T47D (cell line): ENCODE results near the gene GUCY1A1.

Experiments
- DNase-seq, 2 experiments: peaks; one replicate each; pipeline versions ENCODE4 v3.0.0 to v3.0.0-alpha.2; 2011 to 2012; ENCODE audit warnings: low read depth in 1 of 2, low spot score in 1 of 2
- JUND ChIP-seq: IDR thresholded peaks from 2 replicates; pipeline ENCODE4 v1.6.1; 2012; ENCODE audit warnings: low read depth
- in situ Hi-C: cut with HindIII; loops from 2 replicates; pipeline ENCODE4 v1.10.0; 2016; ENCODE audit warnings: low sequenced_read_pairs, low pct_unique_long_range_greater_than_20kb

GUCY1A1 gene

GRCh38 chr4:155706147-155706546 lies 39.5 kb downstream of the GUCY1A1 start:
- in situ Hi-C loops = no loop called here
- TF ChIP-seq JUND = no peak
- DNase-seq = no peak

GRCh38 chr4:155707251-155707650 lies 40.6 kb downstream of the GUCY1A1 start:
- DNase-seq = no peak
- in situ Hi-C loops = no loop called here
- no peak for TF ChIP-seq JUND

DNA sequence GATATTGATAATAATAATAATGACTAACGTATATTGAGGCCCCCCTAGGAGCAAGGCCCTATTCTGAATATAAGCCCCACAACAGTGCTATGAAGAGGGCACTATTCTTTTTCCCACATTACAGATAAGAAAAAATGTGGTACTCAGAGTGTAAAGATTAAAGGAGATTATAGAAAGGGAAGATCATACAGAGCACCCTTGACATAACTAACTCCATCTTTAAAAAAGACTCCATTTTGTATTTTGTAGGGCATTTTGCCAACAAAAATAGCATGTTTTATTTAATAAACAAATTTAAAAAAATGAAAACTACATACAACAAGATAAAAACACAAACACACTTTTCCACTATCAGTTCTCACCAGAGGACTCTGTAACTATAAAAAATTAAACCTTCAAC lies 42.1 kb downstream of the GUCY1A1 start:
- no peak for DNase-seq
- no peak for TF ChIP-seq JUND
- in situ Hi-C loops = no loop called here

DNA sequence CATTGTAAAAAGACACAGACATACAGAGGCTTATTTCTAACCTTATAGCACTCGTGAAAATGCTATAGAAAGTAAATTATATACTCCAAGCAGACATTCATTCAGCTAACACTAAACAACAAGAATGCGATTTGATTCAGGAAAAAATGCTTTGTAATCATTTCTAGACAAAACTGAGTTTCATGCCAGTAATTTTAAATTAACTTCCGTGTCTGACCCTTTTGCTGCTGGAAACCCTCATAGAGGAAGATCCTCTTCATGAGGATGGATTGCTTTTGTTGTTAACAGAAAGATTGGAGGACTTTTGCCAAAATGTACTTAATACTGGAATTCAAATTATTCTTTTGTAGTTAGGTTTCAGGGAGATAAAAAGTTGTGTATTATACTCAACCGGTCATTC lies 43.3 kb downstream of the GUCY1A1 start:
- no peak for TF ChIP-seq JUND
- in situ Hi-C loops = no loop called here
- DNase-seq = no peak

DNA sequence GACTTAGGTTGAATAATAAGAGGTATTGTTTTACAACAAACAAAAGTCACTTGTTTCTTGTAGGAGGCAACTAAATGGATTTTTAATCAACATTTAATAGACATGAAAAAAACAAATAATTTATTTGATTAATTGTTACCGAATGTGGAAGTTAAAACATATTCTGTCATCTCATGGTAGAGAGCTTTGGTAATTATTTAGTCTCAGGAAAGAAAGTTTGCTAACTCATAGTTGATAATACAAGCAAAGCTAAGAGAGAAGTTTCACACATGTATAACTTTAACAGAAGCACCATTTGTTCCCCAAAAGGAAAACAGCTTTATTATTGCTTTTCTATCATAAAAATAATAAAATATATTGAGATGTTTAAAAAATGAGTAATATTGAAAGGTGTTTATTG lies 44.9 kb downstream of the GUCY1A1 start:
- DNase-seq = no peak
- in situ Hi-C loops = no loop called here
- no peak for TF ChIP-seq JUND

DNA sequence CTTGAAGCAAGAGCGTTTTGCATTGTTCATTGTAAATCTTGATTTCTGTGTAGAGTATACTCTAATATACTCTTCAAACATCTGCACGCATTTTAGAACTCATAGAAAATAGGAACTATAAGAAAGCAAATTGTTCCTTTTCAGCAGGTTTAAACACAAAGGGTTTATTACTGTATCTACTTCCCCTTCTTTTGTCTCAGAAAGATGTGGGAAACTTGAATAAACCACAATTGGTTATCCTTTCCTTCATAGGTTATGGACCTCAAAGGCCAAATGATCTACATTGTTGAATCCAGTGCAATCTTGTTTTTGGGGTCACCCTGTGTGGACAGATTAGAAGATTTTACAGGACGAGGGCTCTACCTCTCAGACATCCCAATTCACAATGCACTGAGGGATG lies 46.2 kb downstream of the GUCY1A1 start:
- in situ Hi-C loops = no loop called here
- TF ChIP-seq JUND = no peak
- DNase-seq = no peak

- DNase-seq = no peak
- in situ Hi-C loops = no loop called here
- no peak for TF ChIP-seq JUND
These were observed 47.3 kb downstream of the GUCY1A1 start for GRCh38 chr4:155713911-155714310.

GRCh38 chr4:155722336-155722735 lies 55.7 kb downstream of the GUCY1A1 start:
- no peak for TF ChIP-seq JUND
- DNase-seq = no peak
- in situ Hi-C loops = no loop called here

- in situ Hi-C loops = no loop called here
- no peak for TF ChIP-seq JUND
- no peak for DNase-seq
These were observed 56.3 kb downstream of the GUCY1A1 start for GRCh38 chr4:155722816-155723499.

- TF ChIP-seq JUND = no peak
- in situ Hi-C loops = no loop called here
- DNase-seq = no peak
These were observed 58.1 kb downstream of the GUCY1A1 start for GRCh38 chr4:155724731-155725130.

- no peak for TF ChIP-seq JUND
- DNase-seq = no peak
- in situ Hi-C loops = no loop called here
These were observed 67.4 kb downstream of the GUCY1A1 start for GRCh38 chr4:155734065-155734464.

GRCh38 chr4:155734951-155735350 lies 68.3 kb downstream of the GUCY1A1 start:
- no peak for DNase-seq
- in situ Hi-C loops = no loop called here
- no peak for TF ChIP-seq JUND

DNA sequence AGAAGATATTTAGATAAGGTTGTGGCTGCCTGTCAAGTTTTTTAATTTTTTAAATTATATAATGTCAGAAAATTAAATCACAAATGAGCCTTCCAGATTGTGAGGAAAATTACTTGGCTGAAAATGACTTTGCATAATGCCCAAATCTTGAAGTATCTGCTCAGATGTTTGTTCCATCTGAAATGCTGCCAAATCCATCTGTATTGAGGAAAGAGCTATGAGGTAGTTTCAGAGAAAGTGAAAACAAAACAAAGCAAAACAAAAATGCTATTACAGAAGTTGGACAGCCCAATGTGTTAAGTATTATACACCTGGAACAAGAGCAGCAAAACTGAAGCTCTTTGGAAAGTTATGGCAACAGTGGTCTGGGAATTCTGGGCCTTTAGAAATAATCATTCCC lies 68.8 kb downstream of the GUCY1A1 start:
- in situ Hi-C loops = no loop called here
- no peak for TF ChIP-seq JUND
- no peak for DNase-seq

- in situ Hi-C loops = no loop called here
- DNase-seq = no peak
- TF ChIP-seq JUND = no peak
These were observed 71.9 kb downstream of the GUCY1A1 start for GRCh38 chr4:155738548-155738947.

DNA sequence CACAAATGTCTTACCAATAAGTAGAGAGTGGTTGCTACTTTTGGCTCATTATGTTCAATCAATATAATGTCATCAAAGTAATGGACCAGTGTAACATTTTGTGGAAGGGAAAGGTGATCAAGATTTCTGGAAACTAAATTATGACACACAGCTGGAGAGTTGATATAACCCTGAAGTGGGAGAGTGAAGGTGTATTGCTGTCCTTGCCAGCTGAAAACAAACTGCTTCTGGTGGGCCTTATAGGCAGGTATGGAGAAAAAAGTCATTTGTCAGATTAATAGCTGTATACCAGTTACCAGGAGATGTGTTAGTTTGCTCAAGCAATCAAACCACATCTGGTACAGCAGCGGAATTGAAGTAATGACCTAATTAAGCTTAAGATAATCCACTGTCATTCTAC lies 74.9 kb downstream of the GUCY1A1 start:
- no peak for TF ChIP-seq JUND
- DNase-seq = no peak
- in situ Hi-C loops = no loop called here
